GM21360 (cell line): ENCODE measurements around the gene KCNJ5.

ENCODE experiments used
- ATAC-seq: cut with Tn5 transposase; IDR thresholded peaks from one replicate; pipeline ENCODE4 v1.9.1; 2021; ENCODE audit warnings: mild to moderate bottlenecking, moderate library complexity; ENCODE audit not compliant: unreplicated experiment

Gene KCNJ5

DNA sequence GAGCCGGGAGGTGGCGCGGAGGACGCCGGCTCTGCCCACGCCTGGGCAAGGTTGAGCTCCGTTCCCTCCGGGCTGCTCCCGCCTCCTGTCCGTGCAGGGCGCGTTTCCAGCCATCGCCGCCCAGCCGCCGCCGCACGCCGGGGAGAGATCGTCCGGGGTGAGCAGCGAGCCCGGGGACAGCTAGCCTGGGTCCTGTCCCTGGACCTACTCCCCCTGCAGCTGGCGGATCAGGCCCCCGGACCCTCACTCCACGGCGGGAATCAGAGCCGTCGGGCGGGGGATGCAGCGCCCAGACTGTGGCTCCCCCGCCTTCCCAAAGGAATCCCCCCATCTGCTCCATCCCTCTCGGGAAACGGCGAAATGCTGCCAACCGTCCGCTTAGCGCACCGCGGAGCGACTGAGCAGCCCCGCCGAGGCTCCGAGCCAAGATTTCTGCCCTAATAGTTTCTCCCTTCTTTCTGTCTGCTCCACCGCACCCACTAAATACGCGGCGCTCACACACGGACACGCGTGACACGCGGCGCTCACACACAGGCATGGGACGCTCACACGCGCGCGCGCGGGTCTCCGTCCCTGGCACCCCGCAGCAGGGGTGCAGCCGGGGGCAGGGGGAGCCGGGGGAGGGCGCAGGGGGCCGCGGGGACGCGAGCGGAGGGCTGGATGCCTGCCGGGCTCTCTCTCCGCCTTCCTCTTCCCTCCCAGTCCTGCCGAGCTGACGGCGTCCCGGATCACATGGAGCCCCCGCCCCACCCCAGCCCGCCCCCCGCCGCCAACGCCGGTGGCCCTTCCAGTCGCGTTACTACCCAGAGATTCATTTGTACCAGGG lies at the start of gene KCNJ5:
TSS of gene KCNJ5 (plus strand) at position 814 of the 826 bp plus-strand sequence. CDS start 19,918 bp downstream, outside the sequence.
- ATAC-seq: no peak

GRCh38 chr11:128841461-128842072 lies 49.6 kb upstream of the KCNJ5 start:
- peak; percentile 61 for ATAC-seq

DNA sequence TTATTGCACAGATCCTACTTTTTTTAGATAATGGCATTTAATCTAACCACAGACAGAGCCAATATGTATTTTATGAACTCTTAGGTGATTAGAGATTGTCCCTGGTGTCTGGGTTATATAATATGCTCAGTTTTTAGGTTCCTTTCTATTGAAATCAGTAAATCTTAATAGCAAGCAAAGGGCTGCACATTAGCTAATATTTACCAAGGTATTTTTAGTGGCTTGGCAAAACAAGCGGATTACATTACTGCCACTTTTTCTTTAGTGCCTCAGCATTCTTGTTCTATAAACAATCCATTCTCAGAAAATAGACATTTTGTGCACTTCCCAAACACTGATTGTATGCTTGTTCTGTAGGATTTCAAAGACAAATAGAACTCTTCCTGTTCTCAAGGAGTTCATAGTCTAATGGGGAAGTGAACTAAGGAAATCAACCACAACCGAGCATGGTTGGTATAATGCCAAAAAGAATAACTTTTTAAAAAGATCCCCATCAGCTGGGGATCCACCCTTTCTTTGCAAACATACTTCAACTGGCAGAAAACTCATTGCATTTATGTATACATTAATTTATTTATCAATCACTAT lies 47.9 kb upstream of the KCNJ5 start:
- ATAC-seq: no peak

GRCh38 chr11:128845334-128845780 lies 45.8 kb upstream of the KCNJ5 start:
- no peak for ATAC-seq

GRCh38 chr11:128846985-128847384 lies 44.2 kb upstream of the KCNJ5 start:
- ATAC-seq: no peak

DNA sequence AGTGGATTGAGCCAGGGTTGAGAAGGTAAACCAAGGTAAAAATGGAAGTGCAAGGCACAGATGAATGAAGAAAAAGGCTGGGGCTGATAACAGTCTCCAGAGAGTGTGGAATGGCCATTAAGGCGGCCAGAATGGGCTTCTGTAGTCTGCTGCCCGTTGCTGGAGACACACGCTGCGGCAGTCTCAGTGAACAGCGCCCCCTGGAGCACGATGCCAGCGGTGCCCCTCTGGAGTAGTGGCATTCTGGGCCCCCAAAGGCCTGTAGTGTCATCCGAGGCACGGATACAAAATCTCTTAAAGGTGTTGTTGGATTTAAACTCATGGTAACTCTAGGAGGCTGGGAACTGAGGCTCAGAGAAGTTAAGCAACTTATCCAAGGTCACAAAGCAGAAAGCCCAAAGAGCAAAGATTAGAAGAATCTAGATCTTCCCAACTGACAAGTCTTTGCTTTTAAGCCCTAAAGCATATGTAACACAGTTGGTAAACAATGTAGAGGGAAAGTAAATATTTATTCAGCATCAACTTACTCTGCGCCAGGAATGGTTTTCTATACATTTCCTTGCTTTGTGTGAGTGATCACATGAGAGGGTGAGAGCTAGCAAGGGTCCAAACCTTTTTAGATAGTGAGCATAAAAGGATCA lies 42.2 kb upstream of the KCNJ5 start:
- peak; percentile 91 for ATAC-seq

DNA sequence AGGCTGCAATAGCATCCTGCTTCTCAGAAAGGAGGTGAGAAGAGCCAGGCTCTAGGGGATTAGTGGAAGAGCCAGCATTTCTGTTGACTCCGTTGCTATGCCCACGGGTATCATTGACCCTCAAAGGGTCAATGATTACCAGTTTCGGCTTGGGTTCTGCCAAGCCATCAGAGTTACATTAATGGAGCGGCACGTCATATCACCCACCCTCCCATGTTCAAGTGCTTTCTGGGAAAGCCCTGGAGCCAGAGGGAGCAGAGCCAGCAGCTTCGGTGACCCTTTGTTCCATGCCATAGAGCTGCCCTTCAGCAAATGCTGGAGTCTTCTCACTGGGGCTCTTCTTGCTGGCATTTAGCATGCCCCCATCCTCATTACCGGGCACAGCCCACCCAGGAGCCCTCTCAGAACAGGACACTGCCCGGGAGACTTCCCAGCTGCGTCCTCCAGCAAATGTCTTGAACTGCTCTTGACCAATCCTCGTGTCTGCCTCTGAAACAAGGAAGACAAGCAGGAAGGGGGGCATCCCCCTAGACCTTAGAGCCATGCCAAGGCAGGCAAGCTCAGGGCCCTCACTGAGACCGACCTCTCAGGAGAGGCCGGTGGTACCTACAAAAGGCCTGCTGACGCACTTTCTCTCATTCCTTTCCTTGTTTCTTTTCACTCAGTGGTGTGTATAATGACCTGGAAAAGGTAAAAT lies 38.7 kb upstream of the KCNJ5 start:
- no peak for ATAC-seq

DNA sequence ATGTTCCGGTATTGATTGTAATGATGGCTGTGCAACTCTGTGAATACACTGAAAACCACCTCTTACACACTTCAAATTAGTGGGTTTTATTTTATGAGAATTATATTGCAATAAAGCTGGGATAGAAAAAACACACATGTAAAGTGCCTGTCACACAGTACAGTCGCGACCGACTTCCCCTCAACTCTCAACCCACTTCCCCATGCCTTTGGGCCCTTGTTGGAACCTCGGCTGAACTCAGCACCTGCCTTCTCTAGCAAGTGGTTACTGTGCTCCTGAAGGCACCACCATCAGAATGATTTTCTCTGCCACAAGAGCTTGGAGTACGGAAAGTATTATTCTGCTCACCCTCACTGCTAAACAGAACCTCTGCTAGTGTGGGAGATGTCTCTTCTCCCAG lies 37.6 kb upstream of the KCNJ5 start:
- ATAC-seq: no peak

- no peak for ATAC-seq
Measured at GRCh38 chr11:128854841-128855240, 36.3 kb upstream of the KCNJ5 start.

GRCh38 chr11:128856241-128856640 lies 34.9 kb upstream of the KCNJ5 start:
- ATAC-seq: no peak

GRCh38 chr11:128857341-128857740 lies 33.8 kb upstream of the KCNJ5 start:
- ATAC-seq: no peak

DNA sequence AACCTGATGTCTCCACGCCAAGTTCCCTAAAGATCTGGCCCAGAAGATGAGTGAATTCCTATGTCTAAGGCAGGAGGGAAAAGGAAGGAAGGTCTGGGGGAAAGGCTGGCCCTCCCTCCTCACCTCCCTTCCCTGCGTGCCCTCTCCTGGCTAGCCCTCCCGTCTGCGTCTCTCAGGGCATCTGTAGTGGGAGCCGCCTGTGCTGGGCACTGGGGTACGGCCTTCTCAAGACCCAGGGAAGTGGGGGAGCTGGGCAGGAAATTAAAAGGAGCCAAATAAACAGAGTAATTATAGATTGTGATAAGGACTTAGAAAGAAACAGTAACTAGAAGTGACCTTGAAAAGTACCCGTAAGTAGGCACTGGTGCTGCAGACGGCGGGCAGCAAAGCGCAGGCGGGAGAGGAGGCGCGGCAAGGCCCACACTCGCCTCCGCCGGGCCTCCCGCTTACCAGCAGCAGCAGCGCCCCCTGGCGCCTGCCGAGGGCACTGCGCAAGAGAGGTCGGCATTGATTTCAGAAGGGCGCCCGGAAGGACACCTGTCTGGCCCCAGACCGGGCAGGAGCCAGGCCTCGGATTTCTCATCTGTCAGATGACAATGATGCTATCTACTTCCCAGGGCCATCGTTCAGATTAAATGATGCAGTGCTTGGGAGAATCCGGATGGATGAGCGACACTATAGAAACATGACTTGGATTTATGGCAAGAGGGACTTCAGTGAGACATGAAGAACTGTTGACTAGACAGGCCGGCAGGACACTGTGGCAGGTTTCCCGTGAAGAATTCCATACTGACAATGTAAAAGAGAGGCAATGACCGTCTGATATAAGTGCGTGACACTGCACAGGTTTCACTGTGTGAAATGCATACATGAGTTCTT lies 31.4 kb upstream of the KCNJ5 start:
- peak; percentile 90 for ATAC-seq

- ATAC-seq: no peak
Measured at GRCh38 chr11:128860571-128861361, 30.4 kb upstream of the KCNJ5 start.

GRCh38 chr11:128862406-128862805 lies 28.8 kb upstream of the KCNJ5 start:
- no peak for ATAC-seq

- ATAC-seq: no peak
Measured at GRCh38 chr11:128862908-128863660, 28.1 kb upstream of the KCNJ5 start.

DNA sequence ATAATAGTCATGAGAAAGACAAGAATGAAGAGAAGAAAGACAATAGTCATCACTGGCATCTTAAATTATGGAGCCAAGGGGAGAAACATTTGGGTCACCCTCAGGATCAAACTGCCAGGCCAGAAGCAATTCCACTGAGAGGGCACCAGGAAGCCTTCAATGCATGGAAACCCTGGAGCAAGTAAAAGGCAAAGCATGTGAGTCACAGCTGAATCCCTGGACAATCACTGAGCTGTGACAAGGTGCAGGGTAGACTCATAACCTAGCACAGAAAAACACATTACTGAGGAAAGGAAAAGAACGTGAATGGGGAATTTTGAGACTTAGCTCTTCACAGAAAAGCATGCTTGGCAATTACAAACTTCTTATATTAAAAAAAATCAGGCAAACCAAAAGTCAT lies 25.7 kb upstream of the KCNJ5 start:
- no peak for ATAC-seq

GRCh38 chr11:128867277-128867676 lies 23.9 kb upstream of the KCNJ5 start, which contains the start of gene KCNJ1:
Gene KCNJ1, minus strand, starts transcription at chr11:128867296. Its CDS starts 27,053 bp downstream, at chr11:128840243.
- no peak for ATAC-seq
